HG03457 (cell line): ENCODE measurements around the gene AKT2.
A peak's percentile ranks its signal among the peaks of the same experiment; 100 is the strongest.

Source experiments
- ATAC-seq: cut with Tn5 transposase; IDR thresholded peaks from one replicate; pipeline ENCODE4 v1.9.1; 2021; ENCODE audit warnings: moderate number of reproducible peaks; ENCODE audit not compliant: unreplicated experiment

AKT2 gene

DNA sequence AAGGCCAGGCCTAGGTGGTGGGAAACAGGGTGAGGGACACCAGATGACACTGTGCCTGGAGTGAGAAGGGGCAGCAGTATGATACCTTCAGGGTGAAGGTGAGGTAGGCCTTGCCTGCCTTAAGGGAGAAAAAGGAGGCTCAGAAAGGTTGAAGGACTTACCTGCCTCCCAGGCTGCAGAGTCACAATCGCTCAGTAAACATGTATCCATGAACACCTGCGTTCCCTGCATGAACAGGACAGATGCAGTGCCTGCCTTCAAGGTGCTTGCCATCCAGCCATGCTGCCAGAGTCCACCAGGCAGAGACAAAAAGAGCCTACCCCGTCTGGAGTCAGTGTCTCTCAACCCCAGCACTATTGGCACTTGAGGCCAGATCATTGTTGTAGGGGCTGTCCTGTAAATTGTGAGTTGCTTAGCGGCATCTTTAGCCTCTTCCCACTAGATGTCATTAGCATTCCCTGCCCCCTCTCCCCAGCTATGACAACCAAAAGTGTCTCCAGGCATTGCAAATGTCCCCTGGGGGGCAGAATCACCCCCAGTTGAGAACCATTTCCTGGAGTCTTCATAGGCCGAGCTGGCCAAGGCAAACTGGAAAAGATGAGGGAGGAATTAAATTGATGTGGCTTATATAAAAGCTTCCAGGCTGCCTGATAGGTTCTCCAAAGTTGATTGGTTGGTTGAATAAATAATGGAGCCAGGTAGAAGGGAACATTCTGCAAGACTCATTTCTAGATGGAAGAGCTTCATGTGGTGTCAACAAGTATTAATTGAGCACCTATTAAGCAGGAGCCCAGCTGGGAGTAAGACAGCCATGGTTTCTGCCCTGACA is 92.2 kb downstream of the AKT2 start:
- no peak for ATAC-seq

DNA sequence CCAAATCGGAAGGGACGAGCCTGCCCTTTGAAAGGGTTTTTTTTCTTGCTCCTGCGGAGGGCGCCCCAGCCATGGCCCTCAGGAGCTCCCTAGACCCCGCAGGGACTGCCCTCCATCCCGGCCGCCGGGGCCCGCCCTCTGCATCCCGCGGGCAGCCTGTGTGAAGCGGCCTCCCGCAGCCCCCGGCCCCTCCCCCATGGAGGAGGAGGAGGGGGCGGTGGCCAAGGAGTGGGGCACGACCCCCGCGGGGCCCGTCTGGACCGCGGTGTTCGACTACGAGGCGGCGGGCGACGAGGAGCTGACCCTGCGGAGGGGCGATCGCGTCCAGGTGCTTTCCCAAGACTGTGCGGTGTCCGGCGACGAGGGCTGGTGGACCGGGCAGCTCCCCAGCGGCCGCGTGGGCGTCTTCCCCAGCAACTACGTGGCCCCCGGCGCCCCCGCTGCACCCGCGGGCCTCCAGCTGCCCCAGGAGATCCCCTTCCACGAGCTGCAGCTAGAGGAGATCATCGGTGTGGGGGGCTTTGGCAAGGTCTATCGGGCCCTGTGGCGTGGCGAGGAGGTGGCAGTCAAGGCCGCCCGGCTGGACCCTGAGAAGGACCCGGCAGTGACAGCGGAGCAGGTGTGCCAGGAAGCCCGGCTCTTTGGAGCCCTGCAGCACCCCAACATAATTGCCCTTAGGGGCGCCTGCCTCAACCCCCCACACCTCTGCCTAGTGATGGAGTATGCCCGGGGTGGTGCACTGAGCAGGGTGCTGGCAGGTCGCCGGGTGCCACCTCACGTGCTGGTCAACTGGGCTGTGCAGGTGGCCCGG is 93.1 kb downstream of the AKT2 start:
- ATAC-seq = no peak

DNA sequence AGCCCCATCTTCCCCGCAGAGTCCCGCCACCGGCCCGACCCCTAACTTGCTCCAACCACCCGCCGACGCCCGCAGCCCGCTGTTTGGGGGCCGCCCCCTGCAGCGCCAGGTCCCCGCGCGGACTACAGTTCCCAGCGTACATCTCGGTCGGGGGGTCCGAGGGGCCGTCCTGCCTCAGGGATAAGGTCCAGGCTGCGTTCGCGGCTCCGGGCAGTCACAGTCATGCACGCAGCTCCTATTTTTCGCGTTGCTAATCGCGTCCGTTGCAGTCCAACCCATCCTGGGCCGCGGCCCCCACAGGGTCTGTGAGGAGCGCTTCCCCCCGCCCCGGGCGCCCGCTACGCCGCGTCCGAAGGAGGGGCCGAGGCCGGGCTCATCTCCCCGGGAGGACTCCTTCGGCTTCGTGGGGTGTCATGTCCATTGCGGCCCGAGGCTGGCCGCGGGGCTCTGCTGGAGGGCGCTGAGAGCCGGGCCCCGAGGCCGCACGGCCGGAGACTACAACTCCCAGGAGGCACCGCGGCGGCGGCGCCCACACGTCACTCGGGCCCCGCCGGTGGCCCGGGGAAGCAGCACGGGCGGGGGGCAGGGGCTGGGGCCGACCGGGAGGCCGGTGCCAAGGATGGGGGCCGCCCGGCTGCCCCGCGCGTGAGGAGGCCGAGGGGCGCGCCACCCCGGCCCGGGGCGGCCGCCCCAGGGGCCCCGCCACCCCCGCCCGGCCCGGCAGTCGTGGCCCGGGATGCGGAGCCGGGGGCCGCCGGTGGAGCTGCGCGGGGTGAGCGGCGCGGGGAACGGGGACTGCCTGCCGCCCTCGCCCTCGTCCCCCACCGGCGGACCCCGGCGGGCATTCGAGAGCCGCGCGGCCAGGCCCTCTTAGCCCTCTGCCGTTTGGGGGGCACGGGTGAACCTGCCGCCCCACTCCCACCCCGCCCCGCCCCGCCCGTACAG is 94.0 kb downstream of the AKT2 start, which contains the start of gene MAP3K10:
TSS of gene MAP3K10 (plus strand) at position 536 of the 945 bp plus-strand sequence. CDS start 606 bp downstream, outside the sequence.
- ATAC-seq = peak; percentile 49

DNA sequence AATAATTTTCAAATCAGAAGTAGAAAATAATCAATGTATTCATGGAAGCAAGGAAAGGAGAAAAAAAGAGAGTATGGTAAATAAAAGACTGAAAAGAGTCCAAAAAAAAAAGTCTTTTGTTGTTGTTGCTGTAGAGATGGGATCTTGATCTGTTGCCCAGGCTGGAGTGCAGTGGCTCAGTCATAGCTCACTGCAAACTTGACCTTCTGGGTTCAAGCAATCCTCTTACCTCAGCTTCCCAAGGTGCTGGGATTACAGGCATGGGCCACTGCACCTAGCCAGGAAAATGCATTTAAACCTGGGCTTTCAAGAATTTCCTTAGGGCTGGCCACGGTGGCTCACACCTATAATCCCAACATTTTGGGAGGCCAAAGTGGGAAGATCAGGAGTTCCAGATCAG is 100.9 kb downstream of the AKT2 start:
- ATAC-seq = no peak
